GM12891 (cell line): ENCODE measurements around the gene JOSD1.

ENCODE experiments used
- POLR2A ChIP-seq: IDR thresholded peaks from 2 replicates; pipeline ENCODE4 v1.6.1; 2011; ENCODE audit warnings: low read depth, low read length, control low read depth
- POLR2AphosphoS5 ChIP-seq: IDR thresholded peaks from 2 replicates; pipeline ENCODE4 v1.6.1; 2011; ENCODE audit warnings: low read depth, low read length, control low read depth

- TF ChIP-seq POLR2A (no peak), POLR2AphosphoS5 (no peak)
These were observed 25.9 kb downstream of the JOSD1 start for GRCh38 chr22:38674888-38675287.
